HG03520 (cell line): ENCODE data around the gene FLOT1.

Source experiments
- ATAC-seq: cut with Tn5 transposase; IDR thresholded peaks from one replicate; pipeline ENCODE4 v1.9.1; 2021; ENCODE audit warnings: mild to moderate bottlenecking, moderate library complexity; ENCODE audit not compliant: unreplicated experiment

The FLOT1 gene

GRCh38 chr6:30705620-30706019 lies 36.9 kb downstream of the FLOT1 start:
- no peak for ATAC-seq

GRCh38 chr6:30703821-30704220 lies 38.7 kb downstream of the FLOT1 start:
- no peak for ATAC-seq

- ATAC-seq = no peak
Measured at GRCh38 chr6:30703011-30703410, 39.5 kb downstream of the FLOT1 start.

- no peak for ATAC-seq
Measured at GRCh38 chr6:30700340-30700739, 42.1 kb downstream of the FLOT1 start.

- ATAC-seq = no peak
Measured at GRCh38 chr6:30696432-30696831, 46.1 kb downstream of the FLOT1 start.

GRCh38 chr6:30691208-30691847 lies 51.2 kb downstream of the FLOT1 start:
- ATAC-seq = no peak

GRCh38 chr6:30690403-30691207 lies 51.9 kb downstream of the FLOT1 start, which contains the start of gene NRM:
Gene NRM (minus strand): TSS chr6:30690984. CDS start chr6:30690974, 10 bp downstream.
- no peak for ATAC-seq

GRCh38 chr6:30689985-30690384 lies 52.5 kb downstream of the FLOT1 start:
- ATAC-seq = no peak

GRCh38 chr6:30689022-30689865 lies 53.2 kb downstream of the FLOT1 start:
- ATAC-seq = no peak

- no peak for ATAC-seq
Measured at GRCh38 chr6:30688569-30688968, 53.9 kb downstream of the FLOT1 start.

- no peak for ATAC-seq
Measured at GRCh38 chr6:30687659-30688431, 54.6 kb downstream of the FLOT1 start.

- peak; percentile 41 for ATAC-seq
Measured at GRCh38 chr6:30686908-30687658, 55.4 kb downstream of the FLOT1 start.

- ATAC-seq = no peak
Measured at GRCh38 chr6:30686009-30686907, 56.2 kb downstream of the FLOT1 start, which contains the start of gene PPP1R18. Gene PPP1R18 (minus strand): TSS chr6:30686645. CDS start chr6:30686018, 627 bp downstream.

- ATAC-seq = no peak
Measured at GRCh38 chr6:30685157-30686008, 57.1 kb downstream of the FLOT1 start.

GRCh38 chr6:30684386-30685156 lies 57.9 kb downstream of the FLOT1 start:
- no peak for ATAC-seq

GRCh38 chr6:30683980-30684338 lies 58.5 kb downstream of the FLOT1 start:
- no peak for ATAC-seq
